GM10847 (cell line): ENCODE measurements around the gene PTPRE.

Source experiments
- POLR2A ChIP-seq: IDR thresholded peaks from 2 replicates; pipeline ENCODE4 v1.6.1; 2011; ENCODE audit not compliant: insufficient read length; ENCODE audit errors: extremely low read depth

Gene PTPRE

GRCh38 chr10:127945948-127946711, 39.2 kb downstream of the PTPRE start:
- TF ChIP-seq POLR2A, result no peak

DNA sequence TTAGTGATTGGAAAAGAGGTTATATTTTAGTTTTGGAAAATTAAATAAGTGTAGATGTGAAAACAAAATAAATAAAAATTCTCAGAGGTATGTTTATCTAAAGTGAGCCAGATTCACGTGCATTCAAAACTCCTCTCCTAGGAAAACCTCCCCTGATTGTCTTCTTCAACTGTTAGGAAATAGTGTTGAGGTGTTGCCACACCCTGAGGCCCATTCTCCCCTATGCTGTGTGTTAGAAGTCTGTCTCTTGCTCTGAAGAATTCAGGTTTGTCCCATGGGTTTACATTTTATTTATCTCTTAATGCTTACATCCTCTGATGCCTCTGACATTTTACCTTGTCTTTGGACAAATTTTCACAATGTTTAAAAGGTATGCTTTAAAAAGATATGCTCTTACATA, 40.3 kb downstream of the PTPRE start:
- no peak for TF ChIP-seq POLR2A

- no peak for TF ChIP-seq POLR2A
Observed at GRCh38 chr10:127948791-127949190, 41.9 kb downstream of the PTPRE start.

DNA sequence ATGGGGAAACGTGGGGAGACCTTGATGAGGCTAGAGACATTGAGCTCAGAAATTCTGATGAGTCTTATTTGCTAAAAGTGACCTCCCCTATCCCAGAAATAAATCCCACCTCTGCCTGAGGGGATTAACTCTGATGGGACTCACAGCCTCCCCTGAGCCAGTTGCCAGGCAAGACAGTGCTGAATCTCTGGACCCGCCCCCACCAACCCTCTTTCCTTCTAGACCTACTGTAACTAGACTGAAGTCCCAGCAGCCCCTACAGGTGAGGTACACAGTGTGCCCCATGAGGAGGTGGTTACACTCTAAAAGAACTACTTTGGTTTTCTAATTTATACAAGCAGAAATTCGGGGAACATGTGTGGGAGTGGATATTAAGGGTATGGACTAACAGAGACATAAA, 42.9 kb downstream of the PTPRE start:
- no peak for TF ChIP-seq POLR2A

DNA sequence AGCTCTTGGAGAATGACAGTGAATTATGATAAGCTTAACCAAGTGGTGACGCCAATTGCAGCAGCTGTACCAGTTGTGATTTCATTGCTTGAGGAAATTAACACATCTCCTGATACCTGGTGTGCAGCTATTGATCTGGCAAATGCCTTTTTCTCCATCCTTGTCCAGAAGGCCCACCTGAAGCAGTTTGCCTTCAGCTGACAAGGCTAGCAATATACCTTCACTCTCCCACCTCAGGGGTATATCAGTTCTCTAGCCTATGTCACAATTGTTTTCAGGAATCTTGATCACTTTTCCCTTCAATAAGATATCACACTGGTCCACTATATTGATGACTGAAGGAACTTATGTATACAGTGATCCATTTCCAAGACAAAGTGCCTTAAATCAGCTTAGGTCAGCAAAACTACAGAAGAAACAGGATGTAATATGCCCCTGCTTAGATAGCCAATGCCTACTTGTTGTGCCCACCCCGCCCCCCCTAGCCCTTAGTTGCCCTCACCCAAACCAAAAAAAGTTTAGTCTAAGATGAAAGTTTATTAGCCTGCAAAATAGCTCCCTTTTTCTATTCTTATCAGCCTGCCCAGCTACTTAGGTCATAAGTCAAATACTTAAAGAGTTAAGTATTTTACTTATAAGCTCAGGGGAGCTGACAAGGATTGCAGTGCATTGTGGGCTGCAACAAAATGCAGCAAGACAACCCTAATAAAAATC, 45.1 kb downstream of the PTPRE start:
- no peak for TF ChIP-seq POLR2A

DNA sequence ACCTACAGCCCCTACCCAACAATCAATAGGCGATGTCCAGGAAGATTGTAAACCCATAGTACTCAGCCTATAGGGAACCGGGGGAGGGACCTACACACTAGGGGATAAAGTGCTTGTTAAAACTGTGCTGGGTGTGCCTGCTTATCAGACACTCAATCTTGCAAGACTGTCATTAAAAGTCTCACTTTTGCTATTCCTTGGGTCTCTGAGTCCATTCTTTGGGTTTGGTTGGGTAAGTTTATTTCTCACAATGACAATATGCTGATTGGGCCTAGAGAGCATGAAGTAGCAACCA, 45.6 kb downstream of the PTPRE start:
- no peak for TF ChIP-seq POLR2A

GRCh38 chr10:127952918-127953317, 46.0 kb downstream of the PTPRE start:
- no peak for TF ChIP-seq POLR2A

GRCh38 chr10:127953876-127954275, 47.0 kb downstream of the PTPRE start:
- TF ChIP-seq POLR2A, result no peak

GRCh38 chr10:127959428-127959827, 52.5 kb downstream of the PTPRE start:
- no peak for TF ChIP-seq POLR2A

- no peak for TF ChIP-seq POLR2A
Observed at GRCh38 chr10:127961071-127961470, 54.2 kb downstream of the PTPRE start.

GRCh38 chr10:127962205-127962604, 55.3 kb downstream of the PTPRE start:
- TF ChIP-seq POLR2A, result no peak

DNA sequence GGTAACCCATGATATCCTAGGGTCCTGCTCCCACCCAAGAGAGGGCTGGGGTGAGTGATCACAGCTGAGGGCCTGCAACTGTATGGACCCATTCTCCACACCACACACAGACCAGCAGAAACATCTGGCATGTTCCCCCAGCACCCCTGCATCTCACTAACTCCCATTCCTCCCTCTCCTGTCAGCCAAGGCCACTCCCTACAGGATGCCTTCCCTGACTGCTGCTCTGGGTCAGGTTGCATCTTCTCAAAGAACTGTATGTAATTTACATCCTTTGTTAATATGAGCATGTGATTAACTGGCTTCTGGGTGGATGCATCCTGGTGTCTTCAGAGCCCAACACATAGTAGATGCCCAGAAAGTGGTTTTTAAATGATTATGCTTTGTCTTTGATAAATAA, 56.2 kb downstream of the PTPRE start:
- TF ChIP-seq POLR2A, result no peak

DNA sequence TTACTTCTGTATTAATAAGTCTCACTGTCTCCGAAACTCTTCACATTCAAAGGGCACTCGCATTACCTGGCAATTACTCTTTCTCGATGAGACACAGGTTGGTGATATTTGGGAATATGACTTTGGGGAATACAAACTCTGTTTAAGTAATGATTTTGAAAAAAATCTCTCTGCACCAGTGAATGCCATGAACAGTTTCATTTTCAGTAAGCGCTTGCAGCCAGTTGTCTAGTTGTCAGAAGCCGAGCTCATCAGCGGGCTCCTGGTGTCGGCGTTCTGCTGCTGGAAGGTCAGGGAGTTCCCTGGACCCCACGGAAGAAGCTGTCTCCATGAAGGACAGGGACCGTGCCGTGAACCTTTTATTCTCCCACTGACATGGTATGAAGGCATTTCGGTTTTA, 57.7 kb downstream of the PTPRE start:
- no peak for TF ChIP-seq POLR2A

DNA sequence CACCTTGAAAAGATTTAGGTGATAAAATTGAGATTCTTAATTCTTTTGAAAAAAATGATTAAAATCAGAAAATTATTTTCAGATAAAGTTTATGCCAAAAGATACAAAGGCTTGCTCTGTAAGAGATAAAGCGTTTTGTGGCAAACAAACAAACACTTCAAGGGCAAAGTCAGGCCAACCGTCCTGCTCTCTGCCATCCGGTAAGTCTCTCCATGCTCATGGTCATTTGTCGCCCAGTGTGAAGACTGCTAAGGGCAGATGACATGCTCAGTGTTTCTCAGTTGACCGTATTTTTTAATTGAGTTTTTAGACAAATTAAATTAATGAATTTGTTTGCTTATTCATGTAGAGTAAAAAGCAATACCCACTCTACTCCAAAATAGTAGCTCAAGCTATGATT, 60.0 kb downstream of the PTPRE start:
- TF ChIP-seq POLR2A, result no peak

- no peak for TF ChIP-seq POLR2A
Observed at GRCh38 chr10:127968027-127968441, 61.1 kb downstream of the PTPRE start.

GRCh38 chr10:127968659-127969058, 61.8 kb downstream of the PTPRE start:
- TF ChIP-seq POLR2A, result no peak
